HEK293T (cell line): Measurements from ENCODE around the gene PXMP4.

Source experiments
- BHLHE40 ChIP-seq: fragments of 450-650 bp; IDR thresholded peaks from 2 replicates; pipeline ENCODE4 v1.6.1; 2016; ENCODE audit warnings: mild to moderate bottlenecking, moderate library complexity, borderline replicate concordance
- ELF4 ChIP-seq: fragments of 450-650 bp; IDR thresholded peaks from 2 replicates; pipeline ENCODE4 v1.6.1; 2017; ENCODE audit warnings: antibody characterized with exemption
- FOXA1 ChIP-seq: fragments of 450-650 bp; IDR thresholded peaks from 2 replicates; pipeline ENCODE4 v1.6.1; 2016; ENCODE audit warnings: mild to moderate bottlenecking
- FOXK2 ChIP-seq: fragments of 450-650 bp; IDR thresholded peaks from 2 replicates; pipeline ENCODE4 v1.6.1; 2016; ENCODE audit warnings: mild to moderate bottlenecking
- FOXM1 ChIP-seq: fragments of 450-650 bp; IDR thresholded peaks from 2 replicates; pipeline ENCODE4 v1.6.1; 2017; ENCODE audit warnings: mild to moderate bottlenecking, borderline replicate concordance
- HDGF ChIP-seq: fragments of 450-650 bp; IDR thresholded peaks from 2 replicates; pipeline ENCODE4 v1.6.1; 2017; ENCODE audit warnings: antibody characterized with exemption, borderline replicate concordance
- LEF1 ChIP-seq: fragments of 450-650 bp; IDR thresholded peaks from 2 replicates; pipeline ENCODE4 v1.6.1; 2017; ENCODE audit warnings: mild to moderate bottlenecking, borderline replicate concordance
- NFRKB ChIP-seq: fragments of 450-650 bp; IDR thresholded peaks from 2 replicates; pipeline ENCODE4 v1.6.1; 2016; ENCODE audit warnings: mild to moderate bottlenecking, moderate library complexity
- SP1 ChIP-seq: fragments of 450-650 bp; IDR thresholded peaks from 2 replicates; pipeline ENCODE4 v1.6.1; 2017
- SUZ12 ChIP-seq: fragments of 450-650 bp; IDR thresholded peaks from 2 replicates; pipeline ENCODE4 v1.6.1; 2016; ENCODE audit warnings: mild to moderate bottlenecking
- TARDBP ChIP-seq: fragments of 450-650 bp; IDR thresholded peaks from 2 replicates; pipeline ENCODE4 v1.6.1; 2016

DNA sequence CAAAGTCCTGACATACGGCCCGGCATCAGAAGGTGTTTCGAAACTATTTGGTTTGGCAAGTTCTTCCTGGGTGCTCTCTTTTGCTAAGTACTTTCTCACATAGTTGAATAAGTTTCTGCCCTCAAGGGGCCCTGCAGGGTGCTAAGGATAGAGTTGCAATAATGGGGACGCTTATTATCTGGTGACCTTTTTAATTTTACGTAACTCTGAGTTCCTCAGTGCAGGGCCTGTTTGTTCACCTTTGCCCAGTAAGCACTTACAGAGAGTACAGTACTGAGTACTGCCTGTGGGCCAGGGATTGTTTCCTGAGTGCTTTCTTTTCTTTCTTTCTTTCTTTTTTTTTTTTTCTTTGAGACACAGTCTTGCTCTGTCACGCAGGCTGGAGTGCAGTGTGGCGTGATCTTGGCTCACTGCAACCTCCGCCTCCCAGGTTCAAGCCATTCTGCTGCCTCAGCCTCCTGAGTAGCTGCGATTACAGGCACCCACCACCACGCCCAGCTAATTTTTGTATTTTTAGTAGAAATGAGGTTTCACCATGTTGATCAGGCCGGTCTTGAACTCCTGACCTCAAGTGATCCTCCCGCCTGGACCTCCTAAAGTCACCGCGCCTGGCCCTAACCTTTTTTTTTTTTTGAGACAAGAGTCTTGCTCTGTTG is 4.5 kb upstream of the PXMP4 start:
- no peak for TF ChIP-seq NFRKB
- TF ChIP-seq BHLHE40, result no peak
- TF ChIP-seq LEF1, result no peak
- no peak for TF ChIP-seq FOXA1
- TF ChIP-seq SUZ12, result no peak
- no peak for TF ChIP-seq TARDBP
- TF ChIP-seq SP1, result no peak
- no peak for TF ChIP-seq FOXK2
- no peak for TF ChIP-seq HDGF
- no peak for TF ChIP-seq ELF4
- TF ChIP-seq FOXM1, result no peak
